ENCODE measurements around the gene ZDHHC21. TPM values are rescaled to one million over a fixed set of nuclear protein-coding genes. Genes with fewer than 3 reads are reported as not detected.

ZDHHC21 gene
- total and polyA plus RNA-seq, 2 of the 8 experiments (the other 6 are each of a cell fraction or from before 2014, with no cell fraction given) = 1.9 to 6.0 TPM

GRCh38 chr9:14690948-14691730 lies 2.1 kb downstream of the ZDHHC21 start (continued):
- TF ChIP-seq CTCF (IDR thresholded peaks at IDR 0.05; ENCODE audit: control extremely low read depth in 1 of 3, insufficient read depth in 1 of 3, low read depth in 1 of 3, low read length in 3 of 3) (no peak), TAF7 (optimal IDR thresholded peaks at IDR 0.05; ENCODE audit: borderline replicate concordance, low read depth, low read length) (no peak), RNF2 (IDR thresholded peaks at IDR 0.05; ENCODE audit: borderline replicate concordance, low read depth, low read length, missing control alignments, poor library complexity, severe bottlenecking) (no peak), MAFK (IDR thresholded peaks at IDR 0.05; ENCODE audit: low read depth, low read length) (no peak), RFX5 (IDR thresholded peaks at IDR 0.05; ENCODE audit: borderline replicate concordance, low read depth, low read length) (no peak), NANOG (IDR thresholded peaks at IDR 0.05; ENCODE audit: insufficient read depth, low read depth, low read length, poor library complexity, severe bottlenecking) (no peak), CEBPB (IDR thresholded peaks at IDR 0.05; ENCODE audit: low read depth, low read length) (no peak), KDM5A (IDR thresholded peaks at IDR 0.05; ENCODE audit: low read length) (no peak)
